DND-41 (cell line): ENCODE data around the gene FOXN3.

Experiments
- CTCF ChIP-seq: IDR thresholded peaks from 2 replicates; pipeline ENCODE4 v1.5.1; 2012; ENCODE audit warnings: borderline replicate concordance, low read length, moderate library complexity, mild to moderate bottlenecking; ENCODE audit not compliant: poor library complexity, severe bottlenecking; ENCODE audit errors: extremely low read depth
- EZH2 ChIP-seq: IDR thresholded peaks from 3 replicates; pipeline ENCODE4 v1.6.1; 2012; ENCODE audit warnings: borderline replicate concordance, low read depth, mild to moderate bottlenecking, moderate library complexity, low read length, inconsistent platforms; ENCODE audit not compliant: severe bottlenecking

- TF ChIP-seq CTCF (no peak), EZH2 (no peak)
Observed at GRCh38 chr14:89140326-89140725, 276.7 kb downstream of the FOXN3 start.
